DND-41 (cell line): ENCODE results near the gene PPP1R14C.

Experiments
- ATAC-seq: fragments of 200-7000 bp; cut with Tn5 transposase; 3 replicates; pipeline ENCODE4 v1.9.1; 2021; ENCODE audit warnings: low read depth; ENCODE audit not compliant: insufficient read depth
- DNase-seq: peaks from one replicate; pipeline ENCODE4 v3.0.0-alpha.2; 2020
- H2AFZ ChIP-seq: 2 replicates; pipeline ENCODE4 v1.6.0; 2012; ENCODE audit warnings: low read depth, low read length
- H3K27ac ChIP-seq: 2 replicates; pipeline ENCODE4 v1.5.1; 2012; ENCODE audit warnings: low read length, inconsistent platforms
- H3K27me3 ChIP-seq: fragments of 200-600 bp; sonication (generic); 2 replicates; pipeline ENCODE4 v1.6.0; 2012; ENCODE audit warnings: low read length, mild to moderate bottlenecking, inconsistent platforms; ENCODE audit not compliant: insufficient read depth, poor library complexity
- H3K36me3 ChIP-seq: 2 replicates; pipeline ENCODE4 v1.5.1; 2012; ENCODE audit warnings: low read length, inconsistent platforms; ENCODE audit not compliant: insufficient read depth
- H3K4me1 ChIP-seq: 2 replicates; pipeline ENCODE4 v1.5.1; 2012; ENCODE audit warnings: mild to moderate bottlenecking, low read length; ENCODE audit not compliant: insufficient read depth
- H3K4me2 ChIP-seq: 2 replicates; pipeline ENCODE4 v1.6.0; 2012; ENCODE audit warnings: mild to moderate bottlenecking, moderate library complexity, low read length, inconsistent platforms; ENCODE audit not compliant: insufficient read depth
- H3K4me3 ChIP-seq, 2 experiments: fragments of 200-600 bp in 1 of 2; shearing (Covaris generic) in 1 of 2; 2 replicates each; pipeline ENCODE4 v1.5.1; 2012 to 2016; ENCODE audit warnings: inconsistent platforms in 2 of 2, low read length in 2 of 2, mild to moderate bottlenecking in 2 of 2, low read depth in 1 of 2, moderate library complexity in 1 of 2
- H3K79me2 ChIP-seq: 2 replicates; pipeline ENCODE4 v1.6.0; 2012; ENCODE audit warnings: low read length, inconsistent platforms; ENCODE audit not compliant: insufficient read depth
- H3K9ac ChIP-seq: 2 replicates; pipeline ENCODE4 v1.6.0; 2012; ENCODE audit warnings: low read depth, mild to moderate bottlenecking, inconsistent platforms, low read length, moderate library complexity
- H3K9me3 ChIP-seq: 2 replicates; pipeline ENCODE4 v1.5.1; 2012; ENCODE audit warnings: low read length, moderate library complexity, mild to moderate bottlenecking, inconsistent platforms; ENCODE audit not compliant: insufficient read depth, severe bottlenecking
- H4K20me1 ChIP-seq: 2 replicates; pipeline ENCODE4 v1.6.0; 2012; ENCODE audit warnings: low read length; ENCODE audit not compliant: insufficient read depth
- CTCF ChIP-seq: IDR thresholded peaks from 2 replicates; pipeline ENCODE4 v1.5.1; 2012; ENCODE audit warnings: borderline replicate concordance, low read length, moderate library complexity, mild to moderate bottlenecking; ENCODE audit not compliant: poor library complexity, severe bottlenecking; ENCODE audit errors: extremely low read depth
- EZH2 ChIP-seq: IDR thresholded peaks from 3 replicates; pipeline ENCODE4 v1.6.1; 2012; ENCODE audit warnings: borderline replicate concordance, low read depth, mild to moderate bottlenecking, moderate library complexity, low read length, inconsistent platforms; ENCODE audit not compliant: severe bottlenecking

The PPP1R14C gene

DNA sequence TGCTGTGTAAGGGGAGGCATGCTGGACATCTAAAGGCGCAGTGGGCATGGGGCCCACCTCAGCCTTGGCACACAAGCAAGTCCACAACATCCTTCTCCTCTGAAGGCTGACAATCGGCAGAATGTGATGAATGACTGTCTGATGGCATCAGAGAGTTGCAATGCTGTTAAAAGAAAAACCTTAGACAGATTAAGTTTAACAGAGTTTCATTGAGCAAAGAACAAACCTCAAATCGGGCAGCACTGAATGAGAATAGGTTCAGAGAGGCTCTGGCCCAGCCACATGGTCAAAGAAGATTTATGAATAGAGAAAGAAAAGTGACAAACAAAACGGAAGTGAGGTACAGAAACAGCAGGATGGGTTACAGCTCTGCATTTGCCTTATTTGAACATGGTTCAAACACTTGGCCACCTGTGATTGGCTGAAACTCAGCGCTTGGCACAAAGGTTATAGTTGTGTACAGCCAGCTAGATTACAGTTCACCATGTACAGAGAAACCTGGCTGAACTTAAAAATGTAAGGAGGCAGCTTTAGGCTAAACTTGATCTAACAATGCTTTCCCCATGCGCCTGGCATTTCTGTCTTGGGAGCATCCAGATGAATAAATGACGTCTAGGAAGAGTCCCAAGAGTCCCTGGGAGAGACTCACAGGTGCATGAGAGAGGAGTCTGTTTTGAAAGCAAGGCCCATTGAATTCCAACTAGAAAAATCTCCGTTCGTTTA is 127.6 kb downstream of the PPP1R14C start:
- H3K36me3 ChIP-seq = no peaks in the 10 kb centered on the region
- H4K20me1 ChIP-seq = no peaks in the 10 kb centered on the region
- H3K4me2 ChIP-seq = no peak overlapping the region
- peaks cover 6% of the 10 kb centered on the region for H3K27me3 ChIP-seq
- no peaks in the 10 kb centered on the region for H3K9me3 ChIP-seq
- DNase-seq (no peak), ATAC-seq (no peak)
- H3K79me2 ChIP-seq = no peaks in the 10 kb centered on the region
- no peak overlapping the region for H3K4me3 ChIP-seq
- no peaks in the 10 kb centered on the region for H3K4me1 ChIP-seq
- no peak overlapping the region for H3K27ac ChIP-seq
- H2AFZ ChIP-seq = no peak overlapping the region
- H3K9ac ChIP-seq = no peak overlapping the region
- TF ChIP-seq EZH2 (no peak), CTCF (no peak)

GRCh38 chr6:150271172-150271500 is 128.3 kb downstream of the PPP1R14C start:
- H3K4me2 ChIP-seq = no peak overlapping the region
- ATAC-seq (no peak), DNase-seq (no peak)
- H3K27ac ChIP-seq = no peak overlapping the region
- H3K36me3 ChIP-seq = no peaks in the 10 kb centered on the region
- no peak overlapping the region for H2AFZ ChIP-seq
- TF ChIP-seq CTCF = no peak
- no peak for TF ChIP-seq EZH2
- H3K9me3 ChIP-seq = no peaks in the 10 kb centered on the region
- no peak overlapping the region for H3K9ac ChIP-seq
- no peaks in the 10 kb centered on the region for H3K79me2 ChIP-seq
- no peaks in the 10 kb centered on the region for H3K4me1 ChIP-seq
- no peaks in the 10 kb centered on the region for H4K20me1 ChIP-seq
- H3K4me3 ChIP-seq = no peak overlapping the region
- H3K27me3 ChIP-seq = peaks cover 6% of the 10 kb centered on the region

DNA sequence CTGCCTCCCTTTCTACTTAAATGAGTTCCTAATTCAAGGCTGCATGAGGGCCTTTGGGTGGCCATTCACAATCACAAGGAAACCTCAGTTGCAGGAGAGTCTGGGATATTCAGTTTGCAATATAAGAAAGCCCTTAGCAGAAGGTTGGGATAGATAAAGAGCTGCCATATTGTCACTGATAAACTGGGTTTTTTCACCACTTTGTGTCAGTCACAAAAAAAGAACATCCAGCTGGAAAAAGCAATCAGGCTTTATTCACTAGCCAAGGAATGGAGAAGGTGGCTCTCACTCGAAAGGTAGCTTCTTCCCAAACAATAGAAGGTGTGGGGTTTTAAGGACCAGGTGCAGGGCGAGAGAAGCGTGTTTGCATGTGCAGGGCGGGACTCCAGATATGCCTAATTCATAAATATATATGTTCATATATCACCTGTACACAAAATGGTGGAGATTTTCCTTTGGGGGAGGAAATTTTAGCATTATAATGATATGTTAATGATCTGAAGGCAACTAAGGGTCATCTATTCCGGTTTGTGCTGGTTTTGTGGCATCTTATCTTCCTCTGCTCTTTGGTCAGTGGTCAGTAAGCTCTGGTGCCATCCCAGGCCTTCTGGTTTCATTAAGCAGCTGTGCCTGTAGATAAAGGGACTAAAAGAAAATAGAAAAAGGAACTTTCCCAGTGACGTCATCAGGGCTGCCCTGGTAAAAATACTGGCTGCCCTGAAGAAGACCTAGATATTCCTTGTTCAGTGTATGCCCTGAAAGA is 128.8 kb downstream of the PPP1R14C start:
- TF ChIP-seq EZH2 (no peak), CTCF (no peak)
- no peaks in the 10 kb centered on the region for H3K4me1 ChIP-seq
- ATAC-seq = no peak

More for the DNA sequence above, 128.8 kb downstream of the PPP1R14C start:
- H2AFZ ChIP-seq = no peak overlapping the region
- H3K79me2 ChIP-seq = no peaks in the 10 kb centered on the region
- no peak overlapping the region for H3K4me3 ChIP-seq
- no peak overlapping the region for H3K9ac ChIP-seq
- no peak overlapping the region for H3K4me2 ChIP-seq
- H3K36me3 ChIP-seq = no peaks in the 10 kb centered on the region
- no peak overlapping the region for H3K27ac ChIP-seq
- no peak for DNase-seq
- H3K27me3 ChIP-seq = peaks cover 9% of the 10 kb centered on the region
- H3K9me3 ChIP-seq = no peaks in the 10 kb centered on the region
- no peaks in the 10 kb centered on the region for H4K20me1 ChIP-seq
